ENCODE measurements around the gene ZBTB47.

Gene ZBTB47

DNA sequence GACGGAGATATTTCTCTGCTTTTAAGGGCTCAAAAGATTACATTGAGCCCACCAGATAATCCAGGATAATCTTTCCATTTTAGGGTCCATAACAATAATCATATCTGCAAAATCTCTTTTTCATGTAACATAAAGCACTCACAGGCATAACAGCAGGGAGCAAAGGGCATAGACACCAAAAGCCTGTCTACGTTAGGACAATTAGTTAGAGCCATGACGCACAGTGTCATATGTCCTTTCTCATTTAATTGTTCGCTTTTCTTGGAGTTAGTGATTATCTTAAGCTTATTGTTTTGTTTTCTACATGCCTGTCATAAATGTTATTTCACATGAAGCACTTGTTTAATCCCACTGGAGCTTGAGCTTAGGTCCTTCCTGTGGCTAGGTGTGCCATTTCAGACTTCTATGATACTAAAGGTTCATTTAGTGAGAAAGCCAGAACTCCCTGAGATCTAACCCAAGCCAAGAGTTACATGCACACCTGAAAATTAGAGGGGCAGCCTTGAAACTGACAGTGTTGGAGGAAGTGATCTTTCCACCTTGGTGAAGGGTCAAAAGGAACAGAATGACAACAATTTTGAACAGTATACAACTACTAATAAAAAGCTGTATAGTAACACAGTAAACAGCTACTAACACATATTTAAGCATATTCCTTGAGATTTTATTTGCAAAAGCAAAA lies 60.8 kb downstream of the ZBTB47 start:
- no peak for TF ChIP-seq CTCF (IDR thresholded peaks at IDR 0.05; ENCODE audit: low read depth, low read length, missing control alignments)
- Histone ChIP-seq H3K27ac (no peak overlapping the region), H3K4me3 (ENCODE audit: low read depth, low read length) (no peak overlapping the region), H3K36me3 (replicated peaks) (no peaks in the 10 kb centered on the region), H3K27me3 (replicated peaks) (peaks cover 4% of the 10 kb centered on the region)
- DNase-seq: no peak
- in situ Hi-C loops (cut with HindIII; ENCODE audit: low pct_ligation_motif_present, low sequenced_read_pairs): no loop called here
